A673 (cell line): ENCODE measurements around the gene SRSF9. TPM values are rescaled to one million over a fixed set of nuclear protein-coding genes. Genes with fewer than 3 reads are reported as not detected.

Source experiments
- BruUV-seq: library from RNA; stranded (reverse); fragments of 400-500 nt; replicated peaks from 2 replicates; lab custom pipeline; 2021; lab: Mats Ljungman, UMichigan
- CTCF ChIA-PET: fragments of 300-600 bp; sonication (Branson Sonifier 250); formaldehyde crosslinking; loops from one replicate; lab custom pipeline; 2022; ENCODE audit warnings: antibody characterized with exemption; lab: Charles Lee
- POLR2A ChIA-PET: fragments of 300-600 bp; sonication (Branson Sonifier 250); formaldehyde crosslinking; loops from one replicate; lab custom pipeline; 2022; ENCODE audit warnings: antibody characterized with exemption; ENCODE audit not compliant: low non-redundant PET; lab: Charles Lee
- DNase-seq: peaks from one replicate; pipeline ENCODE4 v3.0.0-alpha.2; 2015; ENCODE audit warnings: low spot score
- H3K27ac ChIP-seq: fragments of 200-600 bp; sonication (generic); 2 replicates; pipeline ENCODE4 v1.5.1; 2016; ENCODE audit warnings: mixed run types, low read depth, mild to moderate bottlenecking, mixed read lengths, antibody characterized with exemption, low read length; ENCODE audit not compliant: poor library complexity, severe bottlenecking
- H3K27me3 ChIP-seq: fragments of 200-600 bp; sonication (generic); replicated peaks from 2 replicates; pipeline ENCODE4 v1.6.1; 2017; ENCODE audit warnings: mixed run types, low read depth, mild to moderate bottlenecking, mixed read lengths, antibody characterized with exemption, low read length; ENCODE audit not compliant: insufficient read depth, poor library complexity
- H3K36me3 ChIP-seq: fragments of 200-600 bp; sonication (generic); 2 replicates; pipeline ENCODE4 v1.6.1; 2016; ENCODE audit warnings: mixed run types, mild to moderate bottlenecking, mixed read lengths, antibody characterized with exemption, low read length; ENCODE audit not compliant: insufficient read depth, poor library complexity, severe bottlenecking
- H3K4me1 ChIP-seq: fragments of 200-600 bp; sonication (generic); 2 replicates; pipeline ENCODE4 v1.6.1; 2017; ENCODE audit warnings: mixed run types, mild to moderate bottlenecking, mixed read lengths, antibody characterized with exemption, low read length; ENCODE audit not compliant: insufficient read depth, poor library complexity, severe bottlenecking
- H3K4me3 ChIP-seq: fragments of 200-600 bp; sonication (generic); 2 replicates; pipeline ENCODE4 v1.5.1; 2016; ENCODE audit warnings: low read depth, mixed run types, mild to moderate bottlenecking, mixed read lengths, low read length; ENCODE audit not compliant: poor library complexity, severe bottlenecking
- H3K9me3 ChIP-seq: fragments of 200-600 bp; sonication (generic); 2 replicates; pipeline ENCODE4 v1.6.1; 2016; ENCODE audit warnings: mixed run types, low read depth, mild to moderate bottlenecking, mixed read lengths, antibody characterized with exemption, low read length; ENCODE audit not compliant: poor library complexity, severe bottlenecking
- EZH2 ChIP-seq: fragments of 200-600 bp; sonication (generic); IDR thresholded peaks from 2 replicates; pipeline ENCODE4 v1.6.1; 2017; ENCODE audit warnings: borderline replicate concordance, low read depth, mild to moderate bottlenecking, mixed read lengths, antibody characterized with exemption, low read length; ENCODE audit not compliant: poor library complexity, severe bottlenecking
- intact Hi-C: fragments of 100-400 bp; cut with micrococcal nuclease; formaldehyde crosslinking; loops from one replicate; pipeline ENCODE4 v1.10.0; 2022; ENCODE audit not compliant: unreplicated experiment
- total RNA-seq: library from RNA; stranded (reverse); gene quantifications from 2 replicates; pipeline ENCODE4 v1.2.3, GENCODE V29; 2021
- TF ChIP-seq, protein P1 (sequence below): fragments of 300-800, 200-600 bp; sonication (generic); conservative IDR thresholded peaks from 2 replicates; pipeline ENCODE4 v1.5.1; 2017; ENCODE audit warnings: low read depth, mild to moderate bottlenecking, antibody characterized with exemption, low read length, moderate library complexity, mixed read lengths

SRSF9 gene
- total RNA-seq, 1 experiment from 2014 or later: 328 TPM

DNA sequence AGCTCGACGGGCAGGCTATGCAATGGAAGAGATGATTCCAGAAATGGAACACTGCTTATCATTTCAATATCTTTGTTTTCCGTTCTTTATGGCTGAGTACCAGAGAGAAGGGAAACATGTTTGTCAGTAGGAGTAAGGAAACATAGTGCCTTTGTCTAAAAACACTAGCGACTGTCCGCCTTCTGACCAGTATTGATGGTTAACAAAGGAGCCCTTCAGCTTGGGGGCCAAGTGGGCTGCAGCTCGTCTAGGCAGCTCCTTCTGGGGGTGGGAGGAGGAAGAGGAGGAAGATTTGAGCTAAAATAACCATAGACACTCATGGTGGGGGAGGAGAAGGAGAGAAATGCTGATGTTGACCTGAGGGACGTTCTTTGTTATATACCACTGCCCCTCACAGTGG, 44.5 kb upstream of the SRSF9 start:
- Histone ChIP-seq H3K4me3 (no peak overlapping the region), H3K9me3 (no peaks in the 10 kb centered on the region), H3K36me3 (peaks cover 14% of the 10 kb centered on the region), H3K27ac (no peak overlapping the region), H3K4me1 (no peaks in the 10 kb centered on the region), H3K27me3 (no peaks in the 10 kb centered on the region)
- POLR2A ChIA-PET: interaction anchor here (0.6 kb wide), 1 partner anchor 135 kb away, joined by 4 read pairs; no protein-coding TSS in a partner anchor
- no peak for DNase-seq
- CTCF ChIA-PET: no interaction called here
- BruUV-seq: no TSS peak
- intact Hi-C loops: no loop called here
- TF ChIP-seq EZH2: no peak
- TF ChIP-seq, protein P1, sequence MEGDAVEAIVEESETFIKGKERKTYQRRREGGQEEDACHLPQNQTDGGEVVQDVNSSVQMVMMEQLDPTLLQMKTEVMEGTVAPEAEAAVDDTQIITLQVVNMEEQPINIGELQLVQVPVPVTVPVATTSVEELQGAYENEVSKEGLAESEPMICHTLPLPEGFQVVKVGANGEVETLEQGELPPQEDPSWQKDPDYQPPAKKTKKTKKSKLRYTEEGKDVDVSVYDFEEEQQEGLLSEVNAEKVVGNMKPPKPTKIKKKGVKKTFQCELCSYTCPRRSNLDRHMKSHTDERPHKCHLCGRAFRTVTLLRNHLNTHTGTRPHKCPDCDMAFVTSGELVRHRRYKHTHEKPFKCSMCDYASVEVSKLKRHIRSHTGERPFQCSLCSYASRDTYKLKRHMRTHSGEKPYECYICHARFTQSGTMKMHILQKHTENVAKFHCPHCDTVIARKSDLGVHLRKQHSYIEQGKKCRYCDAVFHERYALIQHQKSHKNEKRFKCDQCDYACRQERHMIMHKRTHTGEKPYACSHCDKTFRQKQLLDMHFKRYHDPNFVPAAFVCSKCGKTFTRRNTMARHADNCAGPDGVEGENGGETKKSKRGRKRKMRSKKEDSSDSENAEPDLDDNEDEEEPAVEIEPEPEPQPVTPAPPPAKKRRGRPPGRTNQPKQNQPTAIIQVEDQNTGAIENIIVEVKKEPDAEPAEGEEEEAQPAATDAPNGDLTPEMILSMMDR: no peak

DNA sequence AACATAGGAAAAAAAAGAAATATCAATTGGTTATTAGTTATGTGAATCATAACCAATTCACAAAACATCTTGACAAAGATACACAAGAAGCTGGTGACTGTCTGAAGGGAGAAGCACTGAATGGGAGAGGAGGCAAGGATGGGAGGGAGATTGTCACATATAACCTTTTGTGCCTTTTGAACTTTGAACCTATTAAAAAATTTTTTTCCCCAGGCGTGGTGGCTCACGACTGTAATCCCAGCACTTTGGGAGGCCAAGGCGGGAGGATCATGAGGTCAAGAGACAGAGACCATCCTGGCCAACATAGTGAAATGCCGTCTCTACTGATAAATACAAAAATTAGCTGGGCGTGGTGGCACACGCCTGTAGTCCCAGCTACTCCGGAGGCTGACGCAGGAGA, 39.0 kb upstream of the SRSF9 start:
- TF ChIP-seq, protein P1: no peak
- TF ChIP-seq EZH2: no peak
- Histone ChIP-seq H3K4me3 (no peak overlapping the region), H3K9me3 (no peaks in the 10 kb centered on the region), H3K27me3 (no peaks in the 10 kb centered on the region), H3K36me3 (peaks cover 16% of the 10 kb centered on the region), H3K4me1 (no peaks in the 10 kb centered on the region), H3K27ac (no peak overlapping the region)
- DNase-seq: no peak
- CTCF ChIA-PET: interaction anchor here (0.7 kb wide), 1 partner anchor 1530 kb away, joined by 6 read pairs; no protein-coding TSS in a partner anchor
- POLR2A ChIA-PET: no interaction called here
- intact Hi-C loops: no loop called here
- BruUV-seq: no TSS peak

GRCh38 chr12:120504587-120504986, 35.0 kb upstream of the SRSF9 start:
- no peaks in the 10 kb centered on the region for H3K4me1 ChIP-seq
- H3K36me3 ChIP-seq: peaks cover 27% of the 10 kb centered on the region
- CTCF ChIA-PET: no interaction called here
- POLR2A ChIA-PET: interaction anchor here (0.7 kb wide), 1 partner anchor 816 kb away, joined by 5 read pairs; no protein-coding TSS in a partner anchor
- TF ChIP-seq, protein P1: no peak
- no peak for TF ChIP-seq EZH2
- H3K27ac ChIP-seq: no peak overlapping the region
- no TSS peak for BruUV-seq
- intact Hi-C loops: no loop called here
- no peaks in the 10 kb centered on the region for H3K27me3 ChIP-seq
- DNase-seq: no peak
- no peak overlapping the region for H3K4me3 ChIP-seq
- no peaks in the 10 kb centered on the region for H3K9me3 ChIP-seq
